ENCODE measurements around the gene PCDHB12. TPM values are rescaled to one million over a fixed set of nuclear protein-coding genes. Genes with fewer than 3 reads are reported as not detected.
"Not testable (repeated sequence)": the region's sequence is repeated elsewhere in the genome, so short reads cannot be mapped to it uniquely, and the experiment has no call there.

Gene PCDHB12
- total and polyA plus RNA-seq, 2 donors from 2014 or later = 0.77 to 2.5 TPM

GRCh38 chr5:141201646-141202045 is 6.9 kb upstream of the PCDHB12 start:
- H3K27ac ChIP-seq (ENCODE audit: low read depth in 2 of 2, low read length in 2 of 2); intact Hi-C loops (cut with DNase I); H3K36me3 ChIP-seq (ENCODE audit: control insufficient read depth in 2 of 3, insufficient read depth in 3 of 3, low read length in 3 of 3); DNase-seq; H3K4me1 ChIP-seq (ENCODE audit: control insufficient read depth in 2 of 3, insufficient read depth in 2 of 3, low read depth in 1 of 3, low read length in 3 of 3); H3K27me3 ChIP-seq (ENCODE audit: control insufficient read depth, insufficient read depth, low read length); H3K4me3 ChIP-seq (ENCODE audit: low read length in 3 of 3); H3K9ac ChIP-seq (ENCODE audit: low read length in 3 of 3); FAIRE-seq: not testable (repeated sequence)
- H3K9me3 ChIP-seq (ENCODE audit: control insufficient read depth in 2 of 3, insufficient read depth in 1 of 3, low read length in 3 of 3) = peaks cover 2 to 27% (median 7%) of the 10 kb centered on the region in 3 donors

- DNase-seq; intact Hi-C loops (cut with DNase I); FAIRE-seq; H3K27ac ChIP-seq (ENCODE audit: low read depth in 2 of 2, low read length in 2 of 2); H3K4me1 ChIP-seq (ENCODE audit: control insufficient read depth in 2 of 3, insufficient read depth in 2 of 3, low read depth in 1 of 3, low read length in 3 of 3); H3K36me3 ChIP-seq (ENCODE audit: control insufficient read depth in 2 of 3, insufficient read depth in 3 of 3, low read length in 3 of 3); H3K9ac ChIP-seq (ENCODE audit: low read length in 3 of 3); H3K4me3 ChIP-seq (ENCODE audit: low read length in 3 of 3); H3K27me3 ChIP-seq (ENCODE audit: control insufficient read depth, insufficient read depth, low read length): not testable (repeated sequence)
- H3K9me3 ChIP-seq (ENCODE audit: control insufficient read depth in 2 of 3, insufficient read depth in 1 of 3, low read length in 3 of 3) = peaks cover 0 to 23% (median 14%) of the 10 kb centered on the region in 3 donors
Observed at GRCh38 chr5:141210281-141210680, 1.8 kb downstream of the PCDHB12 start.

GRCh38 chr5:141210849-141211248 is 2.3 kb downstream of the PCDHB12 start:
- H3K4me3 ChIP-seq (ENCODE audit: low read length in 3 of 3); intact Hi-C loops (cut with DNase I); H3K4me1 ChIP-seq (ENCODE audit: control insufficient read depth in 2 of 3, insufficient read depth in 2 of 3, low read depth in 1 of 3, low read length in 3 of 3); FAIRE-seq; H3K27ac ChIP-seq (ENCODE audit: low read depth in 2 of 2, low read length in 2 of 2); H3K27me3 ChIP-seq (ENCODE audit: control insufficient read depth, insufficient read depth, low read length); H3K36me3 ChIP-seq (ENCODE audit: control insufficient read depth in 2 of 3, insufficient read depth in 3 of 3, low read length in 3 of 3); DNase-seq; H3K9ac ChIP-seq (ENCODE audit: low read length in 3 of 3): not testable (repeated sequence)
- peaks cover 0 to 24% (median 14%) of the 10 kb centered on the region in 3 donors for H3K9me3 ChIP-seq (ENCODE audit: control insufficient read depth in 2 of 3, insufficient read depth in 1 of 3, low read length in 3 of 3)

GRCh38 chr5:141213656-141214339 is 5.3 kb downstream of the PCDHB12 start, which contains the start of gene PCDHB13:
TSS of gene PCDHB13 (plus strand) at chr5:141213919. CDS start at chr5:141214124, 205 bp downstream.
- DNase-seq = peak in 4 of 5 donors; percentile 34 to 56 (median 48)
- H3K4me1 ChIP-seq (ENCODE audit: control insufficient read depth in 2 of 3, insufficient read depth in 2 of 3, low read depth in 1 of 3, low read length in 3 of 3); H3K36me3 ChIP-seq (ENCODE audit: control insufficient read depth in 2 of 3, insufficient read depth in 3 of 3, low read length in 3 of 3); H3K27ac ChIP-seq (ENCODE audit: low read depth in 2 of 2, low read length in 2 of 2); FAIRE-seq; H3K9ac ChIP-seq (ENCODE audit: low read length in 3 of 3); H3K27me3 ChIP-seq (ENCODE audit: control insufficient read depth, insufficient read depth, low read length); intact Hi-C loops (cut with DNase I): not testable (repeated sequence)
- H3K9me3 ChIP-seq (ENCODE audit: control insufficient read depth in 2 of 3, insufficient read depth in 1 of 3, low read length in 3 of 3) = peaks cover 0 to 40% (median 16%) of the 10 kb centered on the region in 3 donors
- peak within 1 kb of the TSS in 1 of 3 donors; percentile 12 for H3K4me3 ChIP-seq (ENCODE audit: low read length in 3 of 3)

GRCh38 chr5:141214583-141214982 is 6.1 kb downstream of the PCDHB12 start:
- H3K36me3 ChIP-seq (ENCODE audit: control insufficient read depth in 2 of 3, insufficient read depth in 3 of 3, low read length in 3 of 3); intact Hi-C loops (cut with DNase I); H3K4me3 ChIP-seq (ENCODE audit: low read length in 3 of 3); H3K27ac ChIP-seq (ENCODE audit: low read depth in 2 of 2, low read length in 2 of 2); DNase-seq; FAIRE-seq; H3K4me1 ChIP-seq (ENCODE audit: control insufficient read depth in 2 of 3, insufficient read depth in 2 of 3, low read depth in 1 of 3, low read length in 3 of 3); H3K27me3 ChIP-seq (ENCODE audit: control insufficient read depth, insufficient read depth, low read length); H3K9ac ChIP-seq (ENCODE audit: low read length in 3 of 3): not testable (repeated sequence)
- H3K9me3 ChIP-seq (ENCODE audit: control insufficient read depth in 2 of 3, insufficient read depth in 1 of 3, low read length in 3 of 3) = peaks cover 0 to 42% (median 17%) of the 10 kb centered on the region in 3 donors

GRCh38 chr5:141215504-141215903 is 7.0 kb downstream of the PCDHB12 start:
- intact Hi-C loops (cut with DNase I); DNase-seq; H3K9ac ChIP-seq (ENCODE audit: low read length in 3 of 3); H3K4me3 ChIP-seq (ENCODE audit: low read length in 3 of 3); H3K27me3 ChIP-seq (ENCODE audit: control insufficient read depth, insufficient read depth, low read length); H3K36me3 ChIP-seq (ENCODE audit: control insufficient read depth in 2 of 3, insufficient read depth in 3 of 3, low read length in 3 of 3); FAIRE-seq; H3K4me1 ChIP-seq (ENCODE audit: control insufficient read depth in 2 of 3, insufficient read depth in 2 of 3, low read depth in 1 of 3, low read length in 3 of 3); H3K27ac ChIP-seq (ENCODE audit: low read depth in 2 of 2, low read length in 2 of 2): not testable (repeated sequence)
- H3K9me3 ChIP-seq (ENCODE audit: control insufficient read depth in 2 of 3, insufficient read depth in 1 of 3, low read length in 3 of 3) = peaks cover 0 to 43% (median 17%) of the 10 kb centered on the region in 3 donors

- H3K9ac ChIP-seq (ENCODE audit: low read length in 3 of 3); H3K4me1 ChIP-seq (ENCODE audit: control insufficient read depth in 2 of 3, insufficient read depth in 2 of 3, low read depth in 1 of 3, low read length in 3 of 3); intact Hi-C loops (cut with DNase I); H3K27me3 ChIP-seq (ENCODE audit: control insufficient read depth, insufficient read depth, low read length); H3K36me3 ChIP-seq (ENCODE audit: control insufficient read depth in 2 of 3, insufficient read depth in 3 of 3, low read length in 3 of 3); H3K27ac ChIP-seq (ENCODE audit: low read depth in 2 of 2, low read length in 2 of 2); DNase-seq; FAIRE-seq; H3K4me3 ChIP-seq (ENCODE audit: low read length in 3 of 3): not testable (repeated sequence)
- peaks cover 0 to 43% (median 17%) of the 10 kb centered on the region in 3 donors for H3K9me3 ChIP-seq (ENCODE audit: control insufficient read depth in 2 of 3, insufficient read depth in 1 of 3, low read length in 3 of 3)
Observed at GRCh38 chr5:141216035-141216434, 7.5 kb downstream of the PCDHB12 start.
